Stimulated activated CD4-positive, alpha-beta T cell treated with anti-CD3 and anti-CD28 coated beads, TNF-alpha, amount 100 ng/mL, for 4 hours (primary cell): ENCODE data around the gene FFAR1.

Experiments
- DNase-seq, 3 experiments: peaks; one replicate each; pipeline ENCODE4 v3.0.0-alpha.2; 2020; ENCODE audit warnings: low read depth in 3 of 3

Gene FFAR1

GRCh38 chr19:35392742-35393715 is 45.3 kb downstream of the FFAR1 start:
- no peak for DNase-seq

GRCh38 chr19:35395382-35396199 is 47.9 kb downstream of the FFAR1 start:
- DNase-seq: no peak

GRCh38 chr19:35396240-35396885 is 48.7 kb downstream of the FFAR1 start:
- no peak for DNase-seq

GRCh38 chr19:35397064-35397463 is 49.4 kb downstream of the FFAR1 start:
- DNase-seq: no peak
